ENCODE measurements around the gene EPB41L4A.
"Not testable (repeated sequence)": the region's sequence is repeated elsewhere in the genome, so short reads cannot be mapped to it uniquely, and the experiment has no call there.

Gene EPB41L4A

GRCh38 chr5:112419164-112419985 is at the start of gene EPB41L4A:
TSS of gene EPB41L4A (minus strand) at chr5:112419277. CDS start at chr5:112419039, 238 bp downstream.
- DNase-seq = peak; percentile 73 to 81
- TF ChIP-seq POLR2A (IDR thresholded peaks at IDR 0.05; ENCODE audit: low read length) (no peak), GATA1 (IDR thresholded peaks at IDR 0.05; ENCODE audit: low read depth, low read length) (no peak)

GRCh38 chr5:112467485-112467884 is 48.4 kb upstream of the EPB41L4A start:
- DNase-seq = no peak
- TF ChIP-seq GATA1 (IDR thresholded peaks at IDR 0.05; ENCODE audit: low read depth, low read length) (no peak), POLR2A (IDR thresholded peaks at IDR 0.05; ENCODE audit: low read length) (no peak)

- DNase-seq = not testable (repeated sequence)
Observed at GRCh38 chr5:112466261-112466660, 47.2 kb upstream of the EPB41L4A start.

GRCh38 chr5:112447187-112447760 is 28.2 kb upstream of the EPB41L4A start:
- peak; percentile 64 to 82 for DNase-seq

GRCh38 chr5:112445626-112446350 is 26.7 kb upstream of the EPB41L4A start:
- TF ChIP-seq POLR2A (IDR thresholded peaks at IDR 0.05; ENCODE audit: low read length) (no peak), GATA1 (IDR thresholded peaks at IDR 0.05; ENCODE audit: low read depth, low read length) (no peak)
- no peak for DNase-seq

- not testable (repeated sequence) for DNase-seq
Observed at GRCh38 chr5:112443932-112444331, 24.9 kb upstream of the EPB41L4A start.

GRCh38 chr5:112440031-112440430 is 21.0 kb upstream of the EPB41L4A start:
- peak in 1 of 2 experiments; percentile 6 for DNase-seq
- TF ChIP-seq POLR2A (IDR thresholded peaks at IDR 0.05; ENCODE audit: low read length) (no peak), GATA1 (IDR thresholded peaks at IDR 0.05; ENCODE audit: low read depth, low read length) (no peak)

GRCh38 chr5:112436144-112436543 is 17.1 kb upstream of the EPB41L4A start:
- no peak for TF ChIP-seq GATA1 (IDR thresholded peaks at IDR 0.05; ENCODE audit: low read depth, low read length)
- TF ChIP-seq POLR2A (IDR thresholded peaks at IDR 0.05; ENCODE audit: low read length) = no peak
- DNase-seq = no peak

- peak; percentile 66 to 71 for DNase-seq
- TF ChIP-seq POLR2A (IDR thresholded peaks at IDR 0.05; ENCODE audit: low read length) (no peak), GATA1 (IDR thresholded peaks at IDR 0.05; ENCODE audit: low read depth, low read length) (no peak)
Observed at GRCh38 chr5:112434641-112435040, 15.6 kb upstream of the EPB41L4A start.

GRCh38 chr5:112426202-112426601 is 7.1 kb upstream of the EPB41L4A start:
- not testable (repeated sequence) for DNase-seq

- peak; percentile 34 for TF ChIP-seq POLR2A (IDR thresholded peaks at IDR 0.05; ENCODE audit: low read length)
- no peak for TF ChIP-seq GATA1 (IDR thresholded peaks at IDR 0.05; ENCODE audit: low read depth, low read length)
- peak; percentile 85 to 88 for DNase-seq
Observed at GRCh38 chr5:112419986-112420864, 1.1 kb upstream of the EPB41L4A start.

- peak; percentile 55 to 65 for DNase-seq
- TF ChIP-seq GATA1 (IDR thresholded peaks at IDR 0.05; ENCODE audit: low read depth, low read length) (no peak), POLR2A (IDR thresholded peaks at IDR 0.05; ENCODE audit: low read length) (no peak)
Observed at GRCh38 chr5:112418659-112419163, 366 bp downstream of the EPB41L4A start.

- TF ChIP-seq POLR2A (IDR thresholded peaks at IDR 0.05; ENCODE audit: low read length) (peak; percentile 23), GATA1 (IDR thresholded peaks at IDR 0.05; ENCODE audit: low read depth, low read length) (no peak)
- DNase-seq = peak; percentile 81 to 86
Observed at GRCh38 chr5:112417931-112418658, 982 bp downstream of the EPB41L4A start.
